Activated T-helper 1 cell treated with anti-CD3 and anti-CD28 coated beads, Interleukin-12 subunit alpha, Interleukin-12 subunit beta, Interleukin-2, Interleukin-4 antibody, amounts not matched to agents 30 ng/mL and 10 ng/mL and 1 ng/mL, durations not matched to agents 14 hours and 24 hours and 36 hours (primary cell): ENCODE measurements around the gene CNN3. TPM values are rescaled to one million over a fixed set of nuclear protein-coding genes. Genes with fewer than 3 reads are reported as not detected.

ENCODE experiments used
- total RNA-seq: library from RNA; stranded (reverse); gene quantifications from 2 replicates; pipeline ENCODE4 v1.2.3, GENCODE V29; 2022

CNN3 gene
- total RNA-seq, 1 donor from 2014 or later = 1.4 TPM

Other genes with a start within 250 kb of the CNN3 start
- not detected in 2 replicates for gene SLC44A3, start 106.8 kb downstream of the CNN3 start, total RNA-seq
- gene ALG14, start 145.8 kb upstream of the CNN3 start, total RNA-seq = 1.9 and 2.4 TPM in 2 replicates
- 0.02 TPM in 1 of 2 replicates, not detected in the other for gene TLCD4, start 190.2 kb upstream of the CNN3 start, total RNA-seq